ENCODE measurements around the gene SASH1.

DNA sequence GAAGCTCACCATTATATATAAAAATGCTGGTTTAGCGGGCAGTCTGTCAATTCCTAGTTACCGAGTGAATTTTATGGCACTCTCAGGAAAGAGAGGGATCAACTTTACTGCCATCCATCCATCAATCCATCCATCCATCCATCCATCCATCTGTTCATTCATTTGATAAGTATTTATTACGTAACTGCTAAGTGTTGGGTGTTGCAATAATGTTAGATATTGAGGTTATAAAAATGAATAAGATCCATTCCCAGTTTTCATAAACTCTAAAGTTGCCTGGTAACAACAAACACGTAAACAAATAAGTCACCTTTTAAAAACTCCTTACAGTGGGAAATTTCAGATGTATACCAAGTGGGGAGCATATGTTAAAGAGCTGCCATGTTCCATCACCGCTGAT, 36.8 kb downstream of the SASH1 start:
- TF ChIP-seq ETV6 (CRISPR knock-in tag; IDR thresholded peaks at IDR 0.05): no peak
- TF ChIP-seq, protein P1, sequence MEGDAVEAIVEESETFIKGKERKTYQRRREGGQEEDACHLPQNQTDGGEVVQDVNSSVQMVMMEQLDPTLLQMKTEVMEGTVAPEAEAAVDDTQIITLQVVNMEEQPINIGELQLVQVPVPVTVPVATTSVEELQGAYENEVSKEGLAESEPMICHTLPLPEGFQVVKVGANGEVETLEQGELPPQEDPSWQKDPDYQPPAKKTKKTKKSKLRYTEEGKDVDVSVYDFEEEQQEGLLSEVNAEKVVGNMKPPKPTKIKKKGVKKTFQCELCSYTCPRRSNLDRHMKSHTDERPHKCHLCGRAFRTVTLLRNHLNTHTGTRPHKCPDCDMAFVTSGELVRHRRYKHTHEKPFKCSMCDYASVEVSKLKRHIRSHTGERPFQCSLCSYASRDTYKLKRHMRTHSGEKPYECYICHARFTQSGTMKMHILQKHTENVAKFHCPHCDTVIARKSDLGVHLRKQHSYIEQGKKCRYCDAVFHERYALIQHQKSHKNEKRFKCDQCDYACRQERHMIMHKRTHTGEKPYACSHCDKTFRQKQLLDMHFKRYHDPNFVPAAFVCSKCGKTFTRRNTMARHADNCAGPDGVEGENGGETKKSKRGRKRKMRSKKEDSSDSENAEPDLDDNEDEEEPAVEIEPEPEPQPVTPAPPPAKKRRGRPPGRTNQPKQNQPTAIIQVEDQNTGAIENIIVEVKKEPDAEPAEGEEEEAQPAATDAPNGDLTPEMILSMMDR (IDR thresholded peaks at IDR 0.05): no peak
- no peak for TF ChIP-seq FOXP1 (CRISPR knock-in tag; IDR thresholded peaks at IDR 0.05; ENCODE audit: borderline replicate concordance)
- no peak for TF ChIP-seq MXD4 (CRISPR knock-in tag; IDR thresholded peaks at IDR 0.05; ENCODE audit: borderline replicate concordance)
- TF ChIP-seq TCF7 (CRISPR knock-in tag; IDR thresholded peaks at IDR 0.05; ENCODE audit: low read depth): no peak
- TF ChIP-seq ZNF232 (CRISPR knock-in tag; IDR thresholded peaks at IDR 0.05): no peak
- no peak for TF ChIP-seq ZNF671 (CRISPR knock-in tag; IDR thresholded peaks at IDR 0.05)

Data from WTC11 (cell line).